ENCODE results near the gene ZNF385C. TPM values are rescaled to one million over a fixed set of nuclear protein-coding genes. Genes with fewer than 3 reads are reported as not detected.
A peak's percentile ranks its signal among the peaks of the same experiment; 100 is the strongest.

ZNF385C gene
- total RNA-seq, 2 donors from 2014 or later, result 2.3 to 11.8 TPM

DNA sequence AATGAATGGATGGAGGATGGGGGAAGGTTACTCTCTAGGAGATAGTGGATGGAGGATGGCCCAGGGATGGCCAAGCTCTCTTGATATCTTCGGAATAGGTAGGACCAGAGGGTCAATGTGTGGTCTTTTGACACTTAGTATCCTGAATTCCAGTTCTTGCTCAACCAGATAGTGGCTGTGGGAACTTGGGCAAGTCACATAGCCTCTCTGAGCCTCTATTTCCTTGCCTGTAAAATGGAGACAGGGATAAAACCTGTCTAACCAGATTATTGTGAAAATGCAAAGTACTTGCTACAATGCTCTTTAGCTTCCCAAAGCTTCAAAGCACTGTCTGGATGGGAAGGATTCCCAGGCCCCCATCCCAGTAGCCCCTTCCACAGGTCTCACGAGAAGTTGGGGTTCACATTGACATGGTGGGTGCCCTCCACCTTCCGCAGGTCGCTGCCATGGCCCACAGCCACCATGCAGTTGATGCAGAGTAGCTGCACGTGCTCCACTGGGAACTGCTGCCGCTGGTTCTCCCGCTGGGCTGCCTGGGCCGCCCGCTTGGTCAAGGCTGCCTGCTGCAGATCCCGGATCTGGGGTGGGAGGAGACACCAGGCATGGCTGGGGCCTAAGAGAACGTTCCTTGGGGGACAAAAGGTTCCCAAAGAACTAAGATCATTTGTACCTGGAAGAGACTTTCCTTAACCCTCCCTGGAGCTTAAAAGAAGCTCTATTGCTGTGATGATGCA, 5.1 kb upstream of the ZNF385C start:
- Histone ChIP-seq H3K27me3 (replicated peaks; ENCODE audit: insufficient read depth) (no peaks in the 10 kb centered on the region), H3K36me3 (peaks cover 0 to 5% of the 10 kb centered on the region in 2 donors), H3K9me3 (no peaks in the 10 kb centered on the region), H3K4me3 (no peak overlapping the region), H3K4me1 (replicated peaks) (no peaks in the 10 kb centered on the region), H3K27ac (no peak overlapping the region)
- intact Hi-C loops (cut with DNase I), result no loop called here
- WGBS, result 87% methylated on average over 11 of the region's 11 CpGs
- TF ChIP-seq CTCF (IDR thresholded peaks at IDR 0.05) (no peak), POLR2AphosphoS5 (IDR thresholded peaks at IDR 0.05) (no peak), POLR2A (IDR thresholded peaks at IDR 0.05) (no peak)
- no peak for DNase-seq (ENCODE audit: low spot score)

DNA sequence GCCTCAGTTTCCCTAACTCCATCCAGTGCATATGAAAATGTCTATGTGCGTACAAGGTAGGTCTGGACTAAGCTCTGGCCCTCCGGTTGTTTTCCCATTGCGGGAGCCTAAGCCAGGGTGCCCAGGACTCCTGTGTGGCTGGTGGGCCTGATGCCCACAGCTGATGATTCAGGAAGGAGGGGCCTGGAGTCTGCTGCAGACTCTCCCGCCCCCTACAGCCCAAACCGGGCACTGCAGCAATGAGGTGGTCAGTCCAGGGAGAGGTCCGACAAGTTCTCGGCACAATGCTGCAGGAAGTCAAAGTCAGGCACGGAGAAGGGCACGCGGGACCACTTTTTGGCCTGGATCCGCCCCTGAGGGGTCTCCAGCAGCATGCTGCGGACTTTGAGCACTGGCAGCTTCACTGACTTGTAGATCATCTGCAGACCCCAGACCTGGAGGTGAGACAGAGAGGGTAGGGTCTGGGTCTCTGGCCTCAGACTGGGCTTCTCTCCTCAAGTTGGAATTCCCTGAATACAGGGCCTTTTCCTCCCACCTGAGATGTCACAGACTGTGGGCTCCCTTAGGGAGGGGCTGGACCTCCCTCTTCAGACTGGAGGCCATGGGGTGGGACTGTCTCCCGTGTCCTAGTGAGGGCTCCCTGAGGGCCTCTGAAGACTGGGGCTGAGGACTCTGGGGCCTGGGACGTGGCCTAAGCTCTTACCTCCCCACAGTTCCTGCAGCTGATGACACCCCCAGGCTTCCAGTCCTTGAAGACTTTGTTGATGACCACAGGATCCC, 3.4 kb upstream of the ZNF385C start:
- Histone ChIP-seq H3K4me3 (no peak overlapping the region), H3K36me3 (peaks cover 0 to 5% of the 10 kb centered on the region in 2 donors), H3K27ac (no peak overlapping the region), H3K4me1 (replicated peaks) (no peaks in the 10 kb centered on the region), H3K27me3 (replicated peaks; ENCODE audit: insufficient read depth) (no peaks in the 10 kb centered on the region), H3K9me3 (no peaks in the 10 kb centered on the region)
- DNase-seq (ENCODE audit: low spot score), result peak; percentile 48
- TF ChIP-seq POLR2AphosphoS5 (IDR thresholded peaks at IDR 0.05), result no peak
- no peak for TF ChIP-seq POLR2A (IDR thresholded peaks at IDR 0.05)
- TF ChIP-seq CTCF (IDR thresholded peaks at IDR 0.05), result peak; percentile 29 to 74 (median 72)
- intact Hi-C loops (cut with DNase I), result no loop called here
- 40% methylated on average over 14 of the region's 14 CpGs for WGBS

GRCh38 chr17:42098730-42099399, 592 bp upstream of the ZNF385C start:
- no peak overlapping the region for H3K27ac ChIP-seq
- TF ChIP-seq POLR2A (IDR thresholded peaks at IDR 0.05) (no peak), POLR2AphosphoS5 (IDR thresholded peaks at IDR 0.05) (no peak), CTCF (IDR thresholded peaks at IDR 0.05) (no peak)
- no peak for DNase-seq (ENCODE audit: low spot score)
- no peaks in the 10 kb centered on the region for H3K4me1 ChIP-seq (replicated peaks)
- no peaks in the 10 kb centered on the region for H3K36me3 ChIP-seq
- no peaks in the 10 kb centered on the region for H3K27me3 ChIP-seq (replicated peaks; ENCODE audit: insufficient read depth)
- no peak overlapping the region for H3K4me3 ChIP-seq
- no peaks in the 10 kb centered on the region for H3K9me3 ChIP-seq
- intact Hi-C loops (cut with DNase I), result no loop called here
- WGBS, result 30% methylated on average over 14 of the region's 14 CpGs

DNA sequence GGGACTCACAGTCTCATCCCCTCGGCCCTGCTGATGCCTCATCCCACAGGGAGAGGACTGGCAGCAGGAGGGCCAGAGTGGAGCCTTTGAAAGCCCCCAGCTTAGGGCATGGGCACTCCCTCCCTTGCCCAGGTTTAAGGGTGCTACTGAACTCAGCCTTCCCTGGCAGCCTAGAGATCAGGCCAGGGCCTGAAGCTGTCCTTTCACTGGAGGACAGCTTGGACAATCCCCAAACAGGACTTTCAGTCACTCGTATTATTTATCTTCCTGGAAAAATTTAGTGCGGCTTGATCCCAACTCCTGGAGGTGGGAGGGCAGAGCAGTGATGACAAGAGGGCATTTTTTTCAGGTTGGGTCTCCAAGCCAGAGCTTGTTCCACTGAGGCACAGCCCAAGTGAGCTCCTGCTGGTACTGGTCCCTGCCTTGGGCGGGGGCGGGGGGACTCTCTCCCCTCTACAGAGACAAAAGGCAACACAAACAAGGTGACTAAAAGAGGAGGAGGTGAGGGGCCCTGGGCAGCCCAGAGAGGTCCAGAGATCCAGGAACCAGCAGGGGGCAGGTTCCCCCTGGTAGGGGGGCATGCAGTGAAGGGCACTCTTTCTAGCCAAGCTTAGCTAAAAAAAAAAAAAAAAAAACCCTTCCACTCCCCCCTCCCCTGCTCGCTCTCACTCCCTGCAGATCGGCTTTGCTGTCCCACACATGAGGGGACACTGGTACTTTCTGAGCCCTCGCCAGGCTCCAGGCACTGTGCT, 1.7 kb downstream of the ZNF385C start:
- Histone ChIP-seq H3K36me3 (no peaks in the 10 kb centered on the region), H3K9me3 (no peaks in the 10 kb centered on the region), H3K27me3 (replicated peaks; ENCODE audit: insufficient read depth) (no peaks in the 10 kb centered on the region), H3K27ac (no peak overlapping the region), H3K4me1 (replicated peaks) (no peaks in the 10 kb centered on the region), H3K4me3 (no peak overlapping the region)
- no peak for TF ChIP-seq POLR2A (IDR thresholded peaks at IDR 0.05)
- no peak for TF ChIP-seq POLR2AphosphoS5 (IDR thresholded peaks at IDR 0.05)
- TF ChIP-seq CTCF (IDR thresholded peaks at IDR 0.05), result no peak
- intact Hi-C loops (cut with DNase I), result no loop called here
- no peak for DNase-seq (ENCODE audit: low spot score)
- 69% methylated on average over 7 of the region's 8 CpGs for WGBS

Measured in prostate gland (tissue), 2 donors.